Vagina (tissue), 2 donors: ENCODE results near the gene IQGAP2.

Experiments
- POLR2A ChIP-seq, 2 donors: fragments of 450-650 bp; IDR thresholded peaks; one replicate each; pipeline ENCODE4 v1.6.1; 2017; ENCODE audit warnings: antibody characterized with exemption in 2 of 2, mild to moderate bottlenecking in 2 of 2, moderate library complexity in 2 of 2
- TF ChIP-seq, protein P1 (sequence below), 3 experiments: fragments of 450-650 bp in 2 of 3; fragments of 200-600 bp in 1 of 3; sonication (generic) in 1 of 3; IDR thresholded peaks; one replicate each; pipeline ENCODE4 v1.5.1; 2017 to 2019; ENCODE audit warnings: antibody characterized with exemption in 3 of 3, mild to moderate bottlenecking in 2 of 3, moderate library complexity in 2 of 3

DNA sequence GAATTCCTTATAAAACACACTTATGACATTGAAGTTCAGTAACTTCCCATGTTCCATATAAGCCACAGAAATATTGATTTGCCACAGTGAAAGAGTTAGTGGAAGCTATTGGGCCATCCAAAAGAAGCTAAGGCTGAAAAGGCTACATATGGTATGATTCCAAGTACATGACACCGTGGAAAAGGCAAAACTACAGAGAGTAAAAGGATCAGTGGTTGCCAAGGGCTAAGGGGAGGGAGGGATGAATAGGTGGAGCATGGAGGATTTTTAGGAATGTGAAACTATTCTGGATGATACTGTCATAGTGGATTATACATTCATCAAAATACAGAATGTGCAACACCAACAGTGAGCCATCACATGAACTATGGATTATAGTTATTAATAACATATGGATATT, 110.4 kb downstream of the IQGAP2 start:
- TF ChIP-seq, protein P1, sequence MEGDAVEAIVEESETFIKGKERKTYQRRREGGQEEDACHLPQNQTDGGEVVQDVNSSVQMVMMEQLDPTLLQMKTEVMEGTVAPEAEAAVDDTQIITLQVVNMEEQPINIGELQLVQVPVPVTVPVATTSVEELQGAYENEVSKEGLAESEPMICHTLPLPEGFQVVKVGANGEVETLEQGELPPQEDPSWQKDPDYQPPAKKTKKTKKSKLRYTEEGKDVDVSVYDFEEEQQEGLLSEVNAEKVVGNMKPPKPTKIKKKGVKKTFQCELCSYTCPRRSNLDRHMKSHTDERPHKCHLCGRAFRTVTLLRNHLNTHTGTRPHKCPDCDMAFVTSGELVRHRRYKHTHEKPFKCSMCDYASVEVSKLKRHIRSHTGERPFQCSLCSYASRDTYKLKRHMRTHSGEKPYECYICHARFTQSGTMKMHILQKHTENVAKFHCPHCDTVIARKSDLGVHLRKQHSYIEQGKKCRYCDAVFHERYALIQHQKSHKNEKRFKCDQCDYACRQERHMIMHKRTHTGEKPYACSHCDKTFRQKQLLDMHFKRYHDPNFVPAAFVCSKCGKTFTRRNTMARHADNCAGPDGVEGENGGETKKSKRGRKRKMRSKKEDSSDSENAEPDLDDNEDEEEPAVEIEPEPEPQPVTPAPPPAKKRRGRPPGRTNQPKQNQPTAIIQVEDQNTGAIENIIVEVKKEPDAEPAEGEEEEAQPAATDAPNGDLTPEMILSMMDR (IDR thresholded peaks at IDR 0.05) = no peak
- TF ChIP-seq POLR2A (IDR thresholded peaks at IDR 0.05) = no peak
